GM19455 (cell line): ENCODE results near the gene ANKRD10.
A peak's percentile ranks its signal among the peaks of the same experiment; 100 is the strongest.
"Not testable (repeated sequence)": the region's sequence is repeated elsewhere in the genome, so short reads cannot be mapped to it uniquely, and the experiment has no call there.

Source experiments
- ATAC-seq: cut with Tn5 transposase; IDR thresholded peaks from one replicate; pipeline ENCODE4 v1.9.1; 2021; ENCODE audit not compliant: unreplicated experiment

ANKRD10 gene

DNA sequence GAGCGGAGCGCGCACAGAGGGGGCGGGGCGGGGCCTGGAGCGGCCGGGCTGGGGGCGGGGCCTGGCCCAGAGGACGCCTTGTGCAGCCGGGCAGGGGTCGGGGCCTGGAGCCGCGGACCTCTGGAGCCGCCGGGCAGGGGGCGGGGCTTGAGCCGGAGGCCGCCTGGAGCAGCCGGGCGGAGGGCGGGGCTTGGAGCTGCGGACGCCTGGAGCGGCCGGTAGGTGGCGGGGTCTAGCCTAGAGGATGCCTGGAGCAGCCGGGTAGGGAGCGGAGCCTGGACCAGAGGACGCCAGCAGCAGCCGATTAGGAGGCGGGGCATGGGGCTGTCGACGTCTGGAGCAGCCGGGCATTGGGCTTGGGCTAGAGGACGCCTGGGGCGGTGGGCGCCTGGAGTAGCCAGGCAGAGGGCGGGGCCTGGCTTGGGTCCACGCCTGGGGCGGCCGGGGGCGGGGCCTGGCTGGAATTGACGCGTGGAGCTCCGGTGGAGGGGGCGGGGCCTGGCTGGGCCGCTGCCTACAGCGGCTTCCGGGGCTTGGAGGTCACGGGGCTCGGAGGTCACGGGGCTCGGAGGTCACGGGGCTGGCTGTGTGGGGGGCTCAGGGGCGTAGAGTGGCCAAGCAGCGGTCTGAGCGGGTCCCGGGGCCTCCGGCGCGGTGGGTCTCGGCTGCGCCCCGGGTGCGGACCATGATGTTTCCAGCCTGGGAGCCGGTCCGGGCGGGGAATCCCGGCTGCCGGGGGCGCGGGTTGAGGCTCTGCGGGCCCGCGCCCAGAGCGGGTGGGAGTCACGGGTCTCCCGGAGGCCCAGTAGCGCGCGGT lies at the start of gene ANKRD10:
TSS of gene ANKRD10 (minus strand) at position 13 of the 817 bp plus-strand sequence. CDS start 135 bp downstream, outside the sequence.
- ATAC-seq, result peak; percentile 77

GRCh38 chr13:110964229-110965037 lies 49.6 kb upstream of the ANKRD10 start:
- ATAC-seq, result no peak

GRCh38 chr13:110963554-110963970 lies 48.7 kb upstream of the ANKRD10 start:
- no peak for ATAC-seq

DNA sequence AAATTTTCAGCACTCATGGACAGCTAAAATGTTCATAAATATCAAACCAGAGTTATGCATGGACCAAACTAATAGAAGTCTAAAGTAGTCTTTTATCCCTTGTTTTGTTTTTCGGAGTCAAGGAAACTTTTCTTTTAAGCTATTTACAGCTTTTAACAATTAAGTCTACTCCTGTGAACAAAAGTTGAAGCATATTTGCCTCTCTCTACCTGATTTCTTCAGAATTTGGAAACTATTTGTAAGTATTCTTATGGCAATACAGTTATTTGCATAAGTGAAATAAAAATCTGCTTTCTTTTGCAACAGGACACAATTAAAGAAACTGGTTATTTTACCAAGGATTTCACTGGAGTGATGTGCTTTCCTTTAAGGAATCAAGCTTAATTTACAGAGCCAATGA lies 47.1 kb upstream of the ANKRD10 start:
- no peak for ATAC-seq

GRCh38 chr13:110960204-110960603 lies 45.3 kb upstream of the ANKRD10 start:
- ATAC-seq, result no peak

DNA sequence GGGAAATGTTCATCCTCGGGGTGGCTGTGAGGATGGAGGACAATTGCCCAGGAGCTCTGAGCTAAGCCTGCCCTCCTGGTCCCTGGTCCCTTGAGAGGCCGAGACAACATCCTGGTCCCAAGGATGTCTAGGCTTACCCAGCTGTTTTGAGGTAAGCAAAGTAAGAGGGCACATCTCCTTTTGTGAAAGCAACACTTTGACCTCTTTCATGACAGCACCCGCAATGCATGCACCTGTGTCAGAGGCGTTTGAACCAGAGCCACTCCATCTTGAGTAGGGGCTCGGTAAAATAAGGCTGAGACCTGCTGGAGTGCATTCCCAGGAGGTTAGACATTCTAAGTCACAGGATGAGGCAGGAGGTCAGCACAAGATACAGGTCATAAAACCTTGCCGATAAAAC lies 43.1 kb upstream of the ANKRD10 start:
- no peak for ATAC-seq

GRCh38 chr13:110957181-110957884 lies 42.5 kb upstream of the ANKRD10 start:
- ATAC-seq, result no peak

DNA sequence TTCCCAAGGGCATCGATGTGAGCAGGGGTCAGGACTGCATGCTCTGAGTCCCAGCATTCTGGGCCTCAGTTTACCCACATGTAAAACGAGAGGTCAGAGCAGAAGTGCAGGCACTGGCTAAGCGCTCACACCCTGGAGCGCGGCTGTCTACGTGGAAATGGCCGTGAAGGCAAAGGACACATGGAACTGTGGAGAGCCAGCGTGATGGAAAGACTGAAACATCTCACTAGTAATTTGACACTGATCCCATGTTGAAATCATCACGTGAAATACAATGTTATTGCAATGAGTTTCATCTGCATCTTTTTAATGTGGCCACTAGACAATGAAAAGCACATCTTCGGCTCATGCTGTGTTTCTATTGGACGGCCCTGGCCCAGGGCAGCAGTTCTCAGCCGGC lies 41.3 kb upstream of the ANKRD10 start:
- not testable (repeated sequence) for ATAC-seq

DNA sequence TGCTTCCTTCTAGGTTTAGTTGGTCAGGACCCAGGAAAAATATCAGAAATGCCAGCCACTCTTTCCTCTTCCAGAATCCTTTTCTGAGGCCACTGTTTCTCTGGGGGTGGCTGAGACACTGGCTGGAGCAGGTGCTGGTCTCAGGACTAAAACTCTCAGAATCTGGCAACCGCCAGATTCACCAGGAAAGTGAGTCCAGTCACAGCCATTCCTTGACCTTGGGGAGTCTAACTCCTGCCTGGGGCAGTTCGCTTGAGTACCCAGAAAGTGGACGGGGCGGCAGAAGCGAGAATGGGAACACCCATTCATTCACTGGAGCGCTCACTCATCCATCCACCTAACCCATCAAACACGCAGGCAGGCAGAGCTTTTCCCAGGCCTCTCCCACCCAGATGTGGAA lies 40.7 kb upstream of the ANKRD10 start:
- ATAC-seq, result not testable (repeated sequence)

GRCh38 chr13:110955072-110955503 lies 40.2 kb upstream of the ANKRD10 start:
- not testable (repeated sequence) for ATAC-seq

GRCh38 chr13:110954533-110954920 lies 39.7 kb upstream of the ANKRD10 start:
- not testable (repeated sequence) for ATAC-seq

DNA sequence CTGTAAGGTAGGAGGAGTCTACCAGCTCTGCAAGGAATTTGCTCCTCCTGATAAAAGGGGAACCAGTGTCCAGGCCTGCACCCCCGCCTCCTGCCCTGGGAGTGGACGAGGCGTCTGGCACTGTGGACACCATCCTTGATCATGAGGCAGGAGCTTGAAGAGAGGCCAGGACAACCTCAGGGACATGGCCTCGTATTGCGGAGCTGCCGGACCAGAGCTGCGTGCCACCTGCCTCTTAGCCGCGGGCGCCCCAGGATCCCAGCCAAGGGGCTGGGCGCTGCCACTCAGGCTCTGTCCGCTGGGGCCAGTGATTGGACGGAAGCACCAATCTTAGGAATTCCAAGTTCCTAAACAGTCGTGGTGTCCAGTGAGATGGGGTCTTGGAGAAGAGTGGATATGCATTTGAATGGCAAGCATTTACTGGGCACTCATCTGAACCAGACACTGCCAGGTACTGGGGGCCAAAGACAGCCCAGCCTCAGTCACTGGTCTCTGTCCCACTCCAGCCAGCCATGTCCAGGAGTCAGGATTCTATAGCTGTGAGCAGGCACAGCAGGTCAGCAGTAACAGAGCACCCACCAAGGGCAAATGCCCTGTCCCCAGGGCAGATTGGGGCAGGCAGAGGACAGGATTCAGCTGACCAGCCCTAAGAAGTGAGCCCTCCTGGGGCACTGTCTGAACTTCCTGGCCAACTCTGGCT lies 39.1 kb upstream of the ANKRD10 start:
- ATAC-seq, result no peak

DNA sequence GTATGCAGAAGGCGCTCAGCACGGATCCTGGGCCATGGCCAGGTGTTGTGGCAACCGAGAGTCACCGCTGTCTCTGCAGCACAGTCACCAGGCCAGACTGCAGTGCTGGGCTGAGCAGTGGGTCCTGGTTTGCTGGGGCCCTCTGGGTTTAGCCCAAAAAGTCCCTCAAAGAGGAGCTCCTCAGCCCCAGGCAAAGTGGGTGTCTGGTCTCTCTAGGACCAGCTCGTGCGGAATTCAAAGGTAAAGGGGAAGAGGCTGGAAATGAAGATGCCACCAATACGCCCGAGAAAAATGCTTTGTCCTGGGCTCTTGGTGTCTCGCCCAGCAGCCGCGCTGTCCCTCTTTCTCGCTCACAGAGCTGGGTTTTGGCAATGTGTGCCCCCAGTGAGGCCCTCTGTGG lies 38.5 kb upstream of the ANKRD10 start:
- no peak for ATAC-seq

- ATAC-seq, result peak; percentile 56
Observed at GRCh38 chr13:110952135-110952534, 37.3 kb upstream of the ANKRD10 start.

DNA sequence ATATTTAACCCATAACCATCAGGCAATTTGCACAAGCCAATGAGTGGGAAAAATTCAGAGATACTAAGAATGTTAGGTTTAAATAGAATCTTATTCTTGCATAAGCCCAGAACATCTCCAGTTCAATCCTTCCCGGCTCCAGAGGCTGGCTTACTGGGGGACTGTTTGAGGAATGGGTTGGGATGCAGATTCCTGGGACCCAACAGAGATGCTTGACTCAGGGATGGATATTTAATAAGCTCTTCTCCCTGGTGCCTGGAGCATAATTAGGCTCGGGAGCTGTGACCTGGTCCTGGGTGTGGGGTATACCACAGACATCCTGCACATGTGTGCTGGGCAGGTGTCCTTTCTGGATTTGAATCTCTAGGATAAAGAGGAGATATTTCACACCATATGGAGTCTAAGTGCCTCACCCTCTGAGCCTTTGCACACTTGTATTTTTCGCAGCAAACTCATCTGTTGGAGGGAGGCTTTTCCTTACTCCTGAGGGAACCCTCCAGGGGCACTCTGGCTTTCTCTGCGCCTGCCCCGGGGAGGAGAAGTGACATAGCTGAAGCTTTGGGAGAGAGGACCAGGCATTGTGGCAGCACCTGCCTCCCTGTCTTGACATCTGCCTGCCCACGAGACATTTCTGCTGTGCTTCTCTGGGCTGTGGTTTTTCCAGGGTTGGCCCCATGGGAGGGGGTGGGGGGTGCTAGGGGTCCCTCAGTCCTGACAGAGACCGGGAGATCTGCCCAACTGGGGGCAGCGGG lies 36.1 kb upstream of the ANKRD10 start:
- ATAC-seq, result no peak

DNA sequence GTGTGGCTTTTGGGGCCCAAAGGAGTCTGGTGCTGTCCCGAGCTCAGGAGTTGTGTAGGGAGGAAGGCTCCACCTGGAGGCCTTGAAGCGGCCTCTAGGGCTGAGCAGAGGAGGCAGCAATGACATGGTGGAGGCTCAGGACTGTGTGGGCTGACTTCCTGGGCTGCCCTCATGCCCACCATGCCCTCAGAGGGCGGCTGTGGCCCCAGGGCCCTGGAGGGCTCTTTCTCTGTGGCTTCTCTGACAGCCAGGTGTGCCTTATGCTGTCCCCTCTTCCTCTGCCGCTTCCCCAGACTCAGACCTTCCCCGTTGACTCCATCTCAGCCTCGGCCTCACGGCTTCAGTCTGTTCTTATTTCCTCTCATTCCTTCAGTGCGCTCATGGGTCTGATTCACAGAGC lies 35.5 kb upstream of the ANKRD10 start:
- no peak for ATAC-seq

DNA sequence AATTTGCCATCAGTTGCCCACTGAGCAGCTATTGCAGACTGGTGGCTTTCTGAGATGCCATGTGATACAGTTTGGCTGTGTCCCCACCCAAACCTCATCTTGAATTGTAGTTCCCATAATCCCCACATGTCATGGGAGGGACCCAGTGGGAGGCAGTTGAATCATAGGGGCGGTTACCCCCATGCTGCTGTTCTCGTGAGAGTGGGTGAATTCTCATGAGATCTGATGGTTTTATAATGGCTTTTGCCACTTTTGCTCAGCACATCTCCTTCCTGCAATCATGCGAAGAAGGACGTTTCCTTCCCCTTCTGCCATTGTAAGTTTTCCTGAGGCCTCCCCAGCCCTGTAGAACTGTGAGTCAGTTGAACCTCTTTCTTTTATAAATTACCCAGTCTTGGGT lies 34.8 kb upstream of the ANKRD10 start:
- ATAC-seq, result no peak

DNA sequence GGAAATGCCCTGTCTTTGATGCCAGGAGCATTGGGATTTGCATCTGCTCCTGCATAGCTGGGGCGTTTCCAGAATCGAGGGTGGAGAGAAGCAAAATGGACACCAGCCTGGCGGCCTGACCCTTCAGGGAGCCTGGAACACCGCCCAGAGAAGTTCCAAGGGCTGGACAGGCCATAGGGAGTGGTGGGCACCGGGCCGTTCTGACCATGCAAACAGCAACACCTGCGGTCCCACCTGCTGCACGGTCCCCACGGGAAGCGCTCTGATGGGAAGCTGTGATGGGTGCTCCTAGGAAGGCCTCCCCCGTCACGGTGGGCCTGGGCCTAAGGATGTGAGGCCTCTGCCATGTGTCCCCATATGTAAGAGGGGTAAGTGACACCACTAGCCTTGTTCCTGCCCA lies 34.2 kb upstream of the ANKRD10 start:
- ATAC-seq, result no peak

GRCh38 chr13:110947338-110947737 lies 32.5 kb upstream of the ANKRD10 start:
- not testable (repeated sequence) for ATAC-seq

DNA sequence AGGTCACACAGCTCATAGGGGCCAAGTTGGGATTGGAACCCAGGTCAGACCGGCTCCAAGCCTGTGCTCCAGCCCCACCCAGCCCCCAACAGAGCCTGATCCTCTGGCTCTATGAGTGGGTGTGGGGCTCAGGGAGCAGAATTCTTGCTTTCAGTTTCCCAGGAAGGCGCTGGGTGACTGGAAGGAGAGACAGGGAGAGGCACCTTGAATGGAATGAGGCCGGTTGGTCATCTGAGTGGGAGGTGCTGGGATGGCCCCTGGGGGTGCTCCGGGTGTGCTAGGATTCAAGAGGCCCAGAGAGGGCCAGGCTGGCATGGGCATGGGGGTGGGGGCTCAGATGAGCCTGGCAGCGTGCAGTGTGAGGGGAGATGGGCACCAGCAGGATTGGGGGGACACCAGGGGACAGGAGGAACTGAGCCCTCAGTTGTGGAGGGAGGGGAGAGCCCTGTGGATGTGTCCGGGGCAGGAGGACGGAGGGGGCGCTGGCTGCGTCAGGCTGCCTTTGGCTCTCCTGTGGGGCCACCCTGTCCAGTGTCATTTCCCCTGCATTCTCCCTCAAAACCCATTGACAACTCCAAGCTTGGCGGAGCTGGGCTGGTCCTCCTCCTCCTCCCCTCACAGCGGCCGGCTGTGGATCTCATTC lies 31.2 kb upstream of the ANKRD10 start:
- ATAC-seq, result no peak
